Astrocyte (in vitro differentiated cells and primary cell): ENCODE results near the gene B3GALT4.

Source experiments
- EZH2 ChIP-seq: IDR thresholded peaks from 2 replicates; pipeline ENCODE4 v1.6.1; 2012; ENCODE audit warnings: mild to moderate bottlenecking, low read length, inconsistent platforms; ENCODE audit not compliant: insufficient read depth
- TF ChIP-seq, protein P1 (sequence below): IDR thresholded peaks from 2 replicates; pipeline ENCODE4 v1.5.1; 2011; ENCODE audit warnings: low read depth, mild to moderate bottlenecking, inconsistent platforms, low read length, moderate library complexity; ENCODE audit not compliant: insufficient read depth

DNA sequence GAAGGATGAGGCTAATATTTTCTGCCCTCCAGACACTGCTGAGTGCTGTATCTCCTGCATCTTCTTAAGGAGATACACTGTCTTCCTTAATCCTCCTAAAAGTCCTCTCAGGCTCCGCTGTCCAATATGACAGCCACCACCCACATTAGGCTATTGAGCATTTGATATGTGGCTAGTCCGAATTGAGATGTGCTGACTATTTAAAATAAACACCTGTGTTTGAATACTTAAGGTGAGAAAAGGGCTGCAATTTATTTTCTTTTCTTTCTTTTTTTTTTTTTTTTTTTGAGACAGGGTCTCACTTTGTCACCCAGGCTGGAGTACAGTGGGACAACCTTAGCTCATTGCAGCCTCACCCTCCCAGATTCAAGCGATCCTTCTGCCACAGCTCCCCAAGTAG, 25.0 kb downstream of the B3GALT4 start:
- TF ChIP-seq, protein P1, sequence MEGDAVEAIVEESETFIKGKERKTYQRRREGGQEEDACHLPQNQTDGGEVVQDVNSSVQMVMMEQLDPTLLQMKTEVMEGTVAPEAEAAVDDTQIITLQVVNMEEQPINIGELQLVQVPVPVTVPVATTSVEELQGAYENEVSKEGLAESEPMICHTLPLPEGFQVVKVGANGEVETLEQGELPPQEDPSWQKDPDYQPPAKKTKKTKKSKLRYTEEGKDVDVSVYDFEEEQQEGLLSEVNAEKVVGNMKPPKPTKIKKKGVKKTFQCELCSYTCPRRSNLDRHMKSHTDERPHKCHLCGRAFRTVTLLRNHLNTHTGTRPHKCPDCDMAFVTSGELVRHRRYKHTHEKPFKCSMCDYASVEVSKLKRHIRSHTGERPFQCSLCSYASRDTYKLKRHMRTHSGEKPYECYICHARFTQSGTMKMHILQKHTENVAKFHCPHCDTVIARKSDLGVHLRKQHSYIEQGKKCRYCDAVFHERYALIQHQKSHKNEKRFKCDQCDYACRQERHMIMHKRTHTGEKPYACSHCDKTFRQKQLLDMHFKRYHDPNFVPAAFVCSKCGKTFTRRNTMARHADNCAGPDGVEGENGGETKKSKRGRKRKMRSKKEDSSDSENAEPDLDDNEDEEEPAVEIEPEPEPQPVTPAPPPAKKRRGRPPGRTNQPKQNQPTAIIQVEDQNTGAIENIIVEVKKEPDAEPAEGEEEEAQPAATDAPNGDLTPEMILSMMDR = no peak
- no peak for TF ChIP-seq EZH2
